ENCODE data around the gene C19orf85. TPM values are rescaled to one million over a fixed set of nuclear protein-coding genes. Genes with fewer than 3 reads are reported as not detected.
"Not testable (repeated sequence)": the region's sequence is repeated elsewhere in the genome, so short reads cannot be mapped to it uniquely, and the experiment has no call there.

The C19orf85 gene
- total RNA-seq, 1 experiment from 2014 or later, result not detected

DNA sequence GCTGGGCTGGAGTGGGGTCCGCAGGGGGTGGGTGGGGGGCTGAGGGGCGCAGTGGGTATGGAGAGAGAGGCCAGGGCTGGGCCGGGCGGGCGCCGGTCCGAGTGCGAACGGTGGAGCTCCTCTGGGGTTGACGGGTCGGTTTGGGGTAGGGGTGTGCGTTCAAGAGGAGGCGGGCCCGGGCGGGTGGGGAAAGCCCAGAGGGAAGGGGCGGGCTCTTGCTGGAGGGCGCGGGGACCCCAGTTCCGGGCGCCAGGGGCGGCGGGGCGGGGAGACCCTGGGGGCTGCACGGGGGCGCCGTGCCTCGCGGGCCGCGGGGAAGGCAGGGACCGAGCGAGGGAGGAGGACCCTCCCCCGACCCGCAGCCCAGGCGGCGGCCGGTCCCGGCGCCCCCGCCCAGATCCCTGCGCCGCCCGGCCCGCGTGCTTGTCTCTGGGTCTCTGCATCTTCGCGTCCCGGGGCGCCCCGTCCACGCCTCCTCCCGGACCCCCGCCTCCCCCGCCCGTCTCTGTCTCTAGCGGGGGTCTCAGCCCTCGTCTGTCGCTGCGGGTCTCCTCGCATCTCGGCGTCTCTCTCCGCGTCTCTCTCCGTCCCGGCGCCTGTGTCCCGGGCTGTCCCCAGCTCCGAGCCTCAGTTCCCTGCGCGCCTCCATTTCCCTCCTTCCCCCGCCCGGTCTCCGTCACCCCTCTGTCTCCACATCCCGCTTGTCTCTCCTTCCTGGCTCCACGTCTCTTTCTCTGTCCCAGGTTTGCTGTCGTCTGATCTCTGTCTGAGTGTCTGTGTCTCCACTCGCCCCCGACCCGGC is 13.2 kb downstream of the C19orf85 start:
- Histone ChIP-seq H3K9me2 (replicated peaks; ENCODE audit: low read length) (no peaks in the 10 kb centered on the region), H3K9ac (ENCODE audit: low read length) (no peak overlapping the region), H3K79me2 (ENCODE audit: low read length) (no peaks in the 10 kb centered on the region), H3K36me3 (ENCODE audit: low read depth, low read length) (peaks cover 10% of the 10 kb centered on the region; the same call in 1 of the 2 replicates), H3K4me1 (ENCODE audit: insufficient read depth, low read length) (no peaks in the 10 kb centered on the region), H3F3A (ENCODE audit: low read length, unreplicated experiment) (no peaks in the 10 kb centered on the region), H2AFZ (ENCODE audit: low read length) (no peak overlapping the region), H3K4me2 (ENCODE audit: low read length) (no peak overlapping the region), H3K27me3 (ENCODE audit: low read length) (peaks cover 20% of the 10 kb centered on the region), H3K4me3 (ENCODE audit: low read length) (no peak overlapping the region), H3K27ac (ENCODE audit: low read length) (no peak overlapping the region), H4K20me1 (ENCODE audit: low read length) (no peaks in the 10 kb centered on the region), H3K9me3 (ENCODE audit: low read length) (no peaks in the 10 kb centered on the region)
- ChIA-PET CTCF (no interaction called here), POLR2A (ENCODE audit: unreplicated experiment) (interaction anchor here (0.6 kb wide), 1 partner anchor 172 kb away, joined by 9 read pairs; no protein-coding TSS in a partner anchor)
- DNase-seq (no peak), ATAC-seq (no peak)
- BruUV-seq (replicated peaks), result no TSS peak
- intact Hi-C loops (cut with micrococcal nuclease), result no loop called here
- peak; percentile 18; the same call in 1 of the 2 replicates for TF ChIP-seq EZH2phosphoT487 (IDR thresholded peaks at IDR 0.05; ENCODE audit: borderline replicate concordance, low read length)
- TF ChIP-seq, protein P1, sequence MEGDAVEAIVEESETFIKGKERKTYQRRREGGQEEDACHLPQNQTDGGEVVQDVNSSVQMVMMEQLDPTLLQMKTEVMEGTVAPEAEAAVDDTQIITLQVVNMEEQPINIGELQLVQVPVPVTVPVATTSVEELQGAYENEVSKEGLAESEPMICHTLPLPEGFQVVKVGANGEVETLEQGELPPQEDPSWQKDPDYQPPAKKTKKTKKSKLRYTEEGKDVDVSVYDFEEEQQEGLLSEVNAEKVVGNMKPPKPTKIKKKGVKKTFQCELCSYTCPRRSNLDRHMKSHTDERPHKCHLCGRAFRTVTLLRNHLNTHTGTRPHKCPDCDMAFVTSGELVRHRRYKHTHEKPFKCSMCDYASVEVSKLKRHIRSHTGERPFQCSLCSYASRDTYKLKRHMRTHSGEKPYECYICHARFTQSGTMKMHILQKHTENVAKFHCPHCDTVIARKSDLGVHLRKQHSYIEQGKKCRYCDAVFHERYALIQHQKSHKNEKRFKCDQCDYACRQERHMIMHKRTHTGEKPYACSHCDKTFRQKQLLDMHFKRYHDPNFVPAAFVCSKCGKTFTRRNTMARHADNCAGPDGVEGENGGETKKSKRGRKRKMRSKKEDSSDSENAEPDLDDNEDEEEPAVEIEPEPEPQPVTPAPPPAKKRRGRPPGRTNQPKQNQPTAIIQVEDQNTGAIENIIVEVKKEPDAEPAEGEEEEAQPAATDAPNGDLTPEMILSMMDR (conservative IDR thresholded peaks at IDR 0.05; ENCODE audit: low read depth, low read length), result no peak
- TF ChIP-seq EZH2 (IDR thresholded peaks at IDR 0.05; ENCODE audit: low read length, unreplicated experiment), result peak; percentile 96

DNA sequence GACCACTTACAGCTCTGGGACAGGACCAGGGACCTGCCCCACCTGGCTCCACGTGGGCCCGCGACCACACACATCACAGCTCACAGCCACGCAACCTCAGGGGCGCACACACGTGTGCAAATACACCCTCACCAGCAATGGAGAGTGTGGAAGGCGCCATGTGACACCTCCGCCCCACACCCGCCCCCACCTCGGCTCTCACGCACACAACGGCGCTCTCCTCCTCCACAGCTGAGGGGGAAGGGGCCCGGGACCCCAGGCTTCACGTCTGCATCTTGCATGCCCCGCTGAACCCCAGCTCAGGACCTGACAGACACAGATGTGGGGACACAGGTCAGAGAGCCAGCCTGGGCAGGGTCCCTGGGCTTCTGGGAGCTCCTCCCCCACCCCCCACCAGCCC is 15.1 kb downstream of the C19orf85 start:
- no peak for ATAC-seq
- Histone ChIP-seq H3K27ac (ENCODE audit: low read length) (no peak overlapping the region), H2AFZ (ENCODE audit: low read length) (no peak overlapping the region), H3F3A (ENCODE audit: low read length, unreplicated experiment) (no peaks in the 10 kb centered on the region), H3K4me2 (ENCODE audit: low read length) (no peak overlapping the region), H4K20me1 (ENCODE audit: low read length) (no peaks in the 10 kb centered on the region), H3K4me1 (ENCODE audit: insufficient read depth, low read length) (no peaks in the 10 kb centered on the region), H3K4me3 (ENCODE audit: low read length) (no peak overlapping the region), H3K27me3 (ENCODE audit: low read length) (peaks cover 33% of the 10 kb centered on the region), H3K9me2 (replicated peaks; ENCODE audit: low read length) (no peaks in the 10 kb centered on the region), H3K9me3 (ENCODE audit: low read length) (no peaks in the 10 kb centered on the region), H3K36me3 (ENCODE audit: low read depth, low read length) (peaks cover 6% of the 10 kb centered on the region; the same call in 1 of the 2 replicates), H3K9ac (ENCODE audit: low read length) (no peak overlapping the region), H3K79me2 (ENCODE audit: low read length) (no peaks in the 10 kb centered on the region)
- intact Hi-C loops (cut with micrococcal nuclease), result no loop called here
- no TSS peak for BruUV-seq (replicated peaks)
- TF ChIP-seq EZH2phosphoT487 (IDR thresholded peaks at IDR 0.05; ENCODE audit: borderline replicate concordance, low read length), result no peak
- TF ChIP-seq EZH2 (IDR thresholded peaks at IDR 0.05; ENCODE audit: low read length, unreplicated experiment), result no peak
- TF ChIP-seq, protein P1 (conservative IDR thresholded peaks at IDR 0.05; ENCODE audit: low read depth, low read length), result no peak
- CTCF ChIA-PET, result no interaction called here
- POLR2A ChIA-PET (ENCODE audit: unreplicated experiment), result interaction anchor here (0.8 kb wide), 1 partner anchor 12 kb away, joined by 5 read pairs; the partner anchor contains the start of gene ISOC2
- no peak for DNase-seq

DNA sequence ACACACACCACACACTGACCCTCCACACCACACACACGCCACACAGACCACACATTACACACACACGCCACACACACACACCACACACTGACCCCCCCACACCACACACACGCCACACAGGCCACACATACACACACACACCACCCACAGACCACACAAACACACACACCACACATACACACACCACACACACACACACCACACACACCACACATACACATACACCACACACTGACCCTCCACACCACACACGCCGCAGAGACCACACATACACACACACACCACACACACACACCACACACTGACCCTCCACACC is 16.4 kb downstream of the C19orf85 start:
- CTCF ChIA-PET; H3F3A ChIP-seq (ENCODE audit: low read length, unreplicated experiment); H4K20me1 ChIP-seq (ENCODE audit: low read length); BruUV-seq (replicated peaks); ATAC-seq; POLR2A ChIA-PET (ENCODE audit: unreplicated experiment); DNase-seq; H3K36me3 ChIP-seq (ENCODE audit: low read depth, low read length); H3K9me2 ChIP-seq (replicated peaks; ENCODE audit: low read length); H3K9me3 ChIP-seq (ENCODE audit: low read length); H3K4me3 ChIP-seq (ENCODE audit: low read length); H3K9ac ChIP-seq (ENCODE audit: low read length); intact Hi-C loops (cut with micrococcal nuclease); H3K4me2 ChIP-seq (ENCODE audit: low read length); H3K4me1 ChIP-seq (ENCODE audit: insufficient read depth, low read length); H3K27ac ChIP-seq (ENCODE audit: low read length); H3K79me2 ChIP-seq (ENCODE audit: low read length); H2AFZ ChIP-seq (ENCODE audit: low read length): not testable (repeated sequence)
- peaks cover 47% of the 10 kb centered on the region for H3K27me3 ChIP-seq (ENCODE audit: low read length)

Data from PC-3 (cell line).